ENCODE data around the gene ABAT.
"Not testable (repeated sequence)": the region's sequence is repeated elsewhere in the genome, so short reads cannot be mapped to it uniquely, and the experiment has no call there.

Gene ABAT

GRCh38 chr16:8775359-8775758, 100.9 kb downstream of the ABAT start:
- DNase-seq (ENCODE audit: low spot score) = no peak
- POLR2A ChIA-PET (ENCODE audit: low non-redundant PET) = no interaction called here
- CTCF ChIA-PET = interaction anchor here (0.6 kb wide), 2 partner anchors 21 to 303 kb away, joined by 3 read pairs; no protein-coding TSS in a partner anchor
- TF ChIP-seq CTCF (conservative IDR thresholded peaks at IDR 0.05; ENCODE audit: low read depth) = no peak
- H3K27ac ChIP-seq = no peak overlapping the region

- peak; percentile 54 for DNase-seq (ENCODE audit: low spot score)
- TF ChIP-seq CTCF (conservative IDR thresholded peaks at IDR 0.05; ENCODE audit: low read depth) = no peak
- CTCF ChIA-PET = no interaction called here
- POLR2A ChIA-PET (ENCODE audit: low non-redundant PET) = no interaction called here
- no peak overlapping the region for H3K27ac ChIP-seq
These were observed 101.7 kb downstream of the ABAT start for GRCh38 chr16:8776129-8776584.

GRCh38 chr16:8777217-8777616, 102.8 kb downstream of the ABAT start:
- H3K27ac ChIP-seq = no peak overlapping the region
- ChIA-PET CTCF (interaction anchor here (0.7 kb wide), 1 partner anchor 114 kb away, joined by 5 read pairs; no protein-coding TSS in a partner anchor), POLR2A (ENCODE audit: low non-redundant PET) (no interaction called here)
- no peak for DNase-seq (ENCODE audit: low spot score)
- no peak for TF ChIP-seq CTCF (conservative IDR thresholded peaks at IDR 0.05; ENCODE audit: low read depth)

GRCh38 chr16:8781797-8782196, 107.4 kb downstream of the ABAT start:
- ChIA-PET POLR2A (ENCODE audit: low non-redundant PET) (interaction anchor here (0.5 kb wide), 1 partner anchor 133 kb away, joined by 3 read pairs; no protein-coding TSS in a partner anchor), CTCF (no interaction called here)
- no peak for TF ChIP-seq CTCF (conservative IDR thresholded peaks at IDR 0.05; ENCODE audit: low read depth)

GRCh38 chr16:8782673-8783072, 108.3 kb downstream of the ABAT start:
- no peak for DNase-seq (ENCODE audit: low spot score)
- ChIA-PET POLR2A (ENCODE audit: low non-redundant PET) (no interaction called here), CTCF (no interaction called here)
- no peak for TF ChIP-seq CTCF (conservative IDR thresholded peaks at IDR 0.05; ENCODE audit: low read depth)
- H3K27ac ChIP-seq = no peak overlapping the region

More at GRCh38 chr16:8781797-8782196, 107.4 kb downstream of the ABAT start:
- H3K27ac ChIP-seq = no peak overlapping the region
- DNase-seq (ENCODE audit: low spot score) = no peak

GRCh38 chr16:8785408-8785807, 111.0 kb downstream of the ABAT start:
- no peak overlapping the region for H3K27ac ChIP-seq
- no peak for DNase-seq (ENCODE audit: low spot score)
- CTCF ChIA-PET = no interaction called here
- no peak for TF ChIP-seq CTCF (conservative IDR thresholded peaks at IDR 0.05; ENCODE audit: low read depth)
- POLR2A ChIA-PET (ENCODE audit: low non-redundant PET) = no interaction called here

GRCh38 chr16:8786316-8786715, 111.9 kb downstream of the ABAT start:
- POLR2A ChIA-PET (ENCODE audit: low non-redundant PET); H3K27ac ChIP-seq; DNase-seq (ENCODE audit: low spot score); CTCF ChIA-PET: not testable (repeated sequence)
